ENCODE results near the gene KCNIP2.

Gene KCNIP2

GRCh38 chr10:101851411-101852116 lies 8.0 kb upstream of the KCNIP2 start:
- no peak for DNase-seq

GRCh38 chr10:101850749-101851148 lies 7.1 kb upstream of the KCNIP2 start:
- no peak for DNase-seq

DNA sequence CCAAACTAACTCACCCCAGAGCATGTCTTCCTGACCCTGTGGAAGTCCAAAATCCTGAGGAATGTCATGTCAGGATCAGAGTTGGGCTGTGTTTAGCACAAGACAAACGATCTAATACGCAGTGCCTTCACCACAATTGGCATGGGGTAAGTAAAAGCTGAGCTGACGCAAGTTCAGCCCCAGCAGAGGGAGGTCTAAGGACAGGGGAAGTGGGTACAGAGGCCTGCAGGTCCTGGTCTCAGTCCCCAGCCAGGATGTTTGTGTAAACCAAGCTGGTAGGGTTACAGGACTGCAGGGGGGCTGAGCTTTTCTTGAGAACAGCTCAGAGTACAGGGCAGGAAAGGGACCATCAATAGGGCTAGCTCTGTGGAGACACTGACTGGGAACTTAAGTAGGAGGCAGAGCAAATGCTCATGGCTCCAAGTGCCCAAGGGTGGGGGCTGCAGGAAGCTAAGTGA lies 5.3 kb upstream of the KCNIP2 start:
- no peak for DNase-seq

- DNase-seq: no peak
These were observed 4.8 kb upstream of the KCNIP2 start for GRCh38 chr10:101848408-101848807.

- DNase-seq: no peak
These were observed 2.3 kb upstream of the KCNIP2 start for GRCh38 chr10:101845893-101846292.

- DNase-seq: no peak
These were observed 1.8 kb downstream of the KCNIP2 start for GRCh38 chr10:101841826-101842225.

DNA sequence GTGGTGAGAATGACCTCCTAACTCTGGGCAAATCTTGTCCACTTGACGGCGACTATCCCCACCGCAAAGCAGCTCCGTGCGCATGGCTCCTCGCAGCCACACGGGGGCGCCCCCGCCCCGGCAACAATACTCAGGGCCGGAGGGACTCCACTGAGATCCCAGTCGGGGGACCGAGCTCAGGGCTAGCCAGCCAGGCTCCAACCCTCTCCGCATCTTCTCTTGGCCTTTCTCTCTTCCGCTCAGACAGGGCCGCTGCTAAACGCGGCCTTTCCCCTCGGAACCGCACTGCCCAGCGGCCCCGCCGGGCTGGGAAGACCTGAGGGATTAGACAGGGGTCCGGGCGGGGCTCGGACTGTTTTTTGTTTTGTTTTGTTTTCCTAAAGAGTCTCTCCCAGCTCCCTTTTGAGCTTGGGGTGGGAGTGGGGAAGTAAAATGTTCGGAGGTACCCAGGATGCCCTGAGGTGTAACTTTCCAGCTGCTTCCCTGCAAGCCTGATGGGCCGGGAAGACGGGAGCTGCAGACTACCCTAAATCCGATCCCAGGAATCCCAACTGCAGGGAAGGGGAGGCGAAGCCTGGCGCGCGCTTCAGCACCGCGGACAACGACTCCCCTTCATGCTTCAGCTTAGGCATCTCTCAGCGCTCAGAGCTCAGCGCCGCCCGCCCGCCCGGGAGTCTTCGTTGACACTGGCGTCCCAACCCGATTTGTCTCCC lies 2.7 kb downstream of the KCNIP2 start:
- peak; percentile 83 to 85 for DNase-seq

- DNase-seq: peak in 1 of 2 donors; percentile 29
These were observed 3.4 kb downstream of the KCNIP2 start for GRCh38 chr10:101840102-101840684.

- no peak for DNase-seq
These were observed 4.1 kb downstream of the KCNIP2 start for GRCh38 chr10:101839416-101840063.

GRCh38 chr10:101839002-101839401 lies 4.6 kb downstream of the KCNIP2 start:
- DNase-seq: no peak

- no peak for DNase-seq
These were observed 5.1 kb downstream of the KCNIP2 start for GRCh38 chr10:101838416-101838970.

DNA sequence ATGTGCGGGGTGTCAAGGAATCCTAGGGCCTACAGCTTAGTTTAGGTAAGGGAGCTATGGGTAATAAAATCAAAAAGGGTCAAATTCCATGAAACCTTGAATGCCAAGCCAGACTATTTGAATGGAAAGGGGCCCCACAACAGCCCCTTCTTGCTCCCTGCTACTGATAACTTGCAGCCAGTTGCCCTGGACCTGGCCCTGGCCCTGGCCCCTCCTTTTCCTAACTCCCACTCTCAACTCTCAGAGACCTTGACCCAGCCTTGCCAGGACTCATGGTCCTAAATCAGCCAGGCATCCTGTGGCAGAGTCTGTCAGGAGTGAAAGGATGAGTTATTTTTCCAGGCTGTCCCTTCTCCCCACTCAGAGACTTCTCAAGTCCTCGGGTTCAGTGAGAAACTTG lies 5.9 kb downstream of the KCNIP2 start:
- no peak for DNase-seq

DNA sequence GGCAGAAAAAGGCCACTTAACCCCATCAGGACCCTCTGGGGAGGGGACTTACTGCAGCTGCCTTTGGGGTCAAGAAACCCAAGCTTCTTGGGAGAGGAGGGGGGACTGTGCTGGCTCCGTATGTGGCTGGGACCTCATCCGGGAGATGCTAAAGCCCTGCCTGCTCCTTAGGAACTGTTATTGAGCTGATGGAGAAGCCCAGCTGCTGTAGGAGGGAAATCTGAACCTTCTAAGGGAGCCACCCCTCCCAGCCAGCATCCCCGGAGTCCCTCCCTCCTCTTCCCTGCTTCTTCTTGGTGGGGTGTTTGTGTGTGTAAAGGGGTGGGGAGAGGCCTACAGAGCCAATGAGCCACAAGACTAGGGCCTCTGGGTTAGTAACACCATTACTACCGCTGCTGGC lies 8.2 kb downstream of the KCNIP2 start:
- DNase-seq: no peak

- DNase-seq: no peak
These were observed 9.3 kb downstream of the KCNIP2 start for GRCh38 chr10:101834341-101834740.

DNA sequence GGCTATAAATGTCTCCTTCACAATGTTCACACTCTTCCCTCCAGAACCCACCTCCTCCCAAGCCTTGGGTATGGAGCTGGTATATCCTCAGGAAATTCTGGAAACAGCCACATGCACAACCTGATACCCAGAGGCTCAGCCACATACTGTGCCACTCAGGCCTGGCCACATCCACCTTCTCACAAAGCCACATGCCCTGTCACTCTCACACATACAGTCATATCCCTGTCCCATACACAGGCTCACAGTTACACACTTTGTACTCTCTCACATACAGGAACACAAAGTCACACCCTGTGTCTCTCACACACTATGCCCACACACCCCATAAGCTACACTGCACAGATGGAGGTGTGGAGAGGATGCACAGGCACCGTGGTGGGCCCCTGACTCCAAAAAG lies 10.1 kb downstream of the KCNIP2 start:
- no peak for DNase-seq

DNA sequence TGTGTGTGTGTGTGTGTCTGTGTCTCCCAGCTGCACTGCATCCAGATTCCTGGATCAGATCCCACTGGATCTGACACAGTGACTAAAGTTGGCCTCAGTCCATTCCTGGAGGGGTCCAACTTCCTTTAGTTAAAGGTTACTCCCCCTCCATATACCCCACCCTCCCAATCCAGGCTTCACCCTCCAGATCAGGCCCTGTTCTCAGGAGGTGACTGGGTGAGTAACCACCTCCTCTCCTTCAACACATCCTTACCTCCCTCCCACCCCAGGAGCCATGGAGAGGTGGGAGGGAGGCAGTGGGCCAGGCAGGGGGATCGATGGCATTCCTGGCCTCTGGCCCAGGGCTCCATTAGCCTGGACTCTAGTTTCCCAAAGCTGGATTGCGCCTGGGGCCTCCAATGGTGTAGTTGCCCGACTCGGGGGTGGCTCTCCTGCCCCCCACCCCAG lies 11.3 kb downstream of the KCNIP2 start:
- no peak for DNase-seq

DNA sequence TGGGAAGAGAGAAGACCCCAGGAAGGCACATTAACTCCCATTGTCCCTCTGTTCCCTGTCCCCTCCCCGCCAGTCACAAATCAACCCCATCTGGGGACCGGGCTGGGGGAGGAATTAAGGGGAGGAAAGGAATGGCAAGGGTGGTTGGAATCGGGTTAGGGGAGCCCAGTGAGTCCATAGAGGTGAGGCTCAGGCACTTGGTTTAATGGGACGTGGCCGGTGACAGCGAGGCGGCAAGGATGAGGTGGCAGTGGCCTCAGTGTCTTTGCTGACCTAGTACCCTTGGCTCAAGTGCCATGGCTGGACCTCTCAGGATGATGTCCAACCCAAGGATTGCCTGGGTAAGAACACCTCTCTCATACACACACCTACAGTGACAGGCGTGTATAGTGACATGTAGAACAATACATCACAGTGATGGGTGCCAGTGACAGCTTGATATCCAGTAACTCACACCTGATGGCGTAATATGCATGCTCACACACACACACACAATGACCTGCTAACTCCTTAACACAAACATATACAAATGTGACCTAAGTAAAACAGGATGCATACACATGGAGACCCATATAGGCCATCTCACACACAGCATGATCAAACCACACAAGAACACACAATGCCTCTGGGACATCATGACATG lies 12.3 kb downstream of the KCNIP2 start:
- DNase-seq: no peak

- peak in 1 of 2 donors; percentile 41 for DNase-seq
These were observed 13.1 kb downstream of the KCNIP2 start for GRCh38 chr10:101830322-101831168.

DNA sequence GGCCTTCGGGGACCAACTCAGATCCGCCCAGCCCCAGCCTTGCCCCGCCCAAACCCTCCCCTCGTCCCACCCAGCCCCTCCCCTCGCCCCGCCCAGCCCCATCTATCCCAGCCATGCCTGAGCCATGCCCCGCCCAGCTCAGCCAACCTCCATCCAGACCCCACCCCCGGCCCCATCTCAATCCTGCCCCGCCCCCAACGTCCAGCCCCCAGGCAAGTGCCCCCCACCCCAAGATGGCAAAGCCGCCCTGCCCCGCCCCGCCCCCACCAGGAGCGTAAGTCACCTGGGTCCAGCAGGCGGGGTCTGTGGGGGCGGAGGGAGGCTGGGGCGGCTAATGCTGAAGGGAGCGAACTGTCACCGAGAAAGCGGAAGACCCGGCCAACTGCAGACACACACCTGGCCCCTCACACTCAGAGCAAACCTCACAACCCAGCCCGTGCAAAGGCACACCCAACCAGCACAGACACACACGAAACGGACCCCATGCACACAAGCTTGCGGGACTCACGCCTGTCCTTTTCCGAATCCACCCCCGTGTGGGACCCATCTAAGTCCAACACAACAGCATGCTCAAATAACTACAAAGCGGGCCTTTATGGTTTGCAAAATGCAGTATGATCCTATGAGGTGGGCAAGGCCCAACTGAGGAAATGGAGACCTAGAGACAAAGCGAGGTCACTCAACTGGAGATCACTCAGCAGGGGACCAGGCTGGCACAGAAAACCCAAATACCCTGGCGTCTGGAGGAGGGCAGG lies 13.9 kb downstream of the KCNIP2 start:
- no peak for DNase-seq

- no peak for DNase-seq
These were observed 14.6 kb downstream of the KCNIP2 start for GRCh38 chr10:101828766-101829551.
